K562 (cell line): Measurements from ENCODE around the gene NANS. TPM values are rescaled to one million over a fixed set of nuclear protein-coding genes. Genes with fewer than 3 reads are reported as not detected.

ENCODE experiments used
- EGR1 ChIP-seq: fragments of 450-650 bp; conservative IDR thresholded peaks from 2 replicates; pipeline ENCODE4 v1.6.1; 2017; ENCODE audit warnings: mild to moderate bottlenecking
- EP400 ChIP-seq: fragments of 450-650 bp; IDR thresholded peaks from 2 replicates; pipeline ENCODE4 v1.6.1; 2017; ENCODE audit warnings: antibody characterized with exemption, mild to moderate bottlenecking, moderate library complexity
- KLF16 ChIP-seq: IDR thresholded peaks from 2 replicates; pipeline ENCODE4 v1.6.1; 2016; ENCODE audit warnings: antibody characterized with exemption
- polyA plus RNA-seq, 8 experiments: library from polyadenylated mRNA; depleted of rRNA in 4 of 8; stranded (reverse) in 5 of 8; unstranded in 3 of 8; fragments of >200 nt; fragmentation: Nextera tagmentation in 2 of 8; fragmentation: Illumina TruSeq in 1 of 8; extraction: Ambion mirVana in 2 of 8; extraction: Trizol in 1 of 8; gene quantifications; 2 replicates each; pipeline versions ENCODE4 v1.2.1 to v1.2.3, GENCODE V29; 2011 to 2014; ENCODE audit warnings: inconsistent platforms in 1 of 8, missing spikeins in 1 of 8
- total RNA-seq, 7 experiments: library from RNA; depleted of rRNA in 6 of 7; stranded (reverse); fragments of >200 nt in 6 of 7; fragmentation: Illumina TruSeq in 2 of 7; extraction: Trizol in 2 of 7; gene quantifications; 2 replicates each; pipeline versions ENCODE4 v1.2.1 to v1.2.3, GENCODE V29; 2011 to 2021; ENCODE audit warnings: low replicate concordance in 1 of 7
- TF ChIP-seq, protein P1 (sequence below): fragments of 250-450 bp; sonication (Bioruptor Pico); IDR thresholded peaks from 2 replicates; pipeline ENCODE4 v1.4.0; 2020; ENCODE audit warnings: mild to moderate bottlenecking, moderate library complexity
- TF ChIP-seq, protein P2 (sequence below): fragments of 450-650 bp; conservative IDR thresholded peaks from 2 replicates; pipeline ENCODE4 v1.6.1; 2016; ENCODE audit warnings: missing genetic modification characterization, low read depth, mild to moderate bottlenecking, missing compliant biosample characterization, moderate library complexity
- TF ChIP-seq, protein P3 (sequence below): fragments of 250-450 bp; sonication (Bioruptor Pico); IDR thresholded peaks from 2 replicates; pipeline ENCODE4 v1.5.0; 2021; ENCODE audit warnings: mild to moderate bottlenecking, borderline replicate concordance

Gene NANS
- total and polyA plus RNA-seq, 9 of the 15 experiments (the other 6 are each of a cell fraction or from before 2014, with no cell fraction given) = 37.1 to 181 (median 137) TPM

DNA sequence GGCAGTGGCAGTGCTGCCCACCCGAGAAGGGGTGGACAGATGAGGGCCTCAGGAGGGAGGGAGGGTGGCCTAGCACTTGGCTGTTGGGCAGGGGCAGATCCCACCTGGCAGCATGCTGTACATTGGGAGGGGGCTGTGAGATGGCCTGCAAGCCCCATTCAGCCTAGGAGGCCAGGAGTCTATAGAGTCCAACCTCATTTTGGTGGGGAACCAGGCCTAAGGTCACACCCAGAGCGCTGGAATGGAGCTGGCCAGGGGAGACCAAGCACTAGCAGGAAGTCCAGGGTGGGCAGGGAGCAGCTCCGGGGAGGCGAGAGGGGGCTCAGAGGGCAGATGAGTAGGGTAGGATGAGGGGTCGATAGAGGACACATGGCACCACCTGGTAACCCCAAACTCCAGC is 39.6 kb downstream of the NANS start (continued):
- TF ChIP-seq, protein P1, sequence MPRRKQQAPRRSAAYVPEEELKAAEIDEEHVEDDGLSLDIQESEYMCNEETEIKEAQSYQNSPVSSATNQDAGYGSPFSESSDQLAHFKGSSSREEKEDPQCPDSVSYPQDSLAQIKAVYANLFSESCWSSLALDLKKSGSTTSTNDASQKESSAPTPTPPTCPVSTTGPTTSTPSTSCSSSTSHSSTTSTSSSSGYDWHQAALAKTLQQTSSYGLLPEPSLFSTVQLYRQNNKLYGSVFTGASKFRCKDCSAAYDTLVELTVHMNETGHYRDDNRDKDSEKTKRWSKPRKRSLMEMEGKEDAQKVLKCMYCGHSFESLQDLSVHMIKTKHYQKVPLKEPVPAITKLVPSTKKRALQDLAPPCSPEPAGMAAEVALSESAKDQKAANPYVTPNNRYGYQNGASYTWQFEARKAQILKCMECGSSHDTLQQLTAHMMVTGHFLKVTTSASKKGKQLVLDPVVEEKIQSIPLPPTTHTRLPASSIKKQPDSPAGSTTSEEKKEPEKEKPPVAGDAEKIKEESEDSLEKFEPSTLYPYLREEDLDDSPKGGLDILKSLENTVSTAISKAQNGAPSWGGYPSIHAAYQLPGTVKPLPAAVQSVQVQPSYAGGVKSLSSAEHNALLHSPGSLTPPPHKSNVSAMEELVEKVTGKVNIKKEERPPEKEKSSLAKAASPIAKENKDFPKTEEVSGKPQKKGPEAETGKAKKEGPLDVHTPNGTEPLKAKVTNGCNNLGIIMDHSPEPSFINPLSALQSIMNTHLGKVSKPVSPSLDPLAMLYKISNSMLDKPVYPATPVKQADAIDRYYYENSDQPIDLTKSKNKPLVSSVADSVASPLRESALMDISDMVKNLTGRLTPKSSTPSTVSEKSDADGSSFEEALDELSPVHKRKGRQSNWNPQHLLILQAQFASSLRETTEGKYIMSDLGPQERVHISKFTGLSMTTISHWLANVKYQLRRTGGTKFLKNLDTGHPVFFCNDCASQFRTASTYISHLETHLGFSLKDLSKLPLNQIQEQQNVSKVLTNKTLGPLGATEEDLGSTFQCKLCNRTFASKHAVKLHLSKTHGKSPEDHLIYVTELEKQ = no peak
- TF ChIP-seq, protein P2, sequence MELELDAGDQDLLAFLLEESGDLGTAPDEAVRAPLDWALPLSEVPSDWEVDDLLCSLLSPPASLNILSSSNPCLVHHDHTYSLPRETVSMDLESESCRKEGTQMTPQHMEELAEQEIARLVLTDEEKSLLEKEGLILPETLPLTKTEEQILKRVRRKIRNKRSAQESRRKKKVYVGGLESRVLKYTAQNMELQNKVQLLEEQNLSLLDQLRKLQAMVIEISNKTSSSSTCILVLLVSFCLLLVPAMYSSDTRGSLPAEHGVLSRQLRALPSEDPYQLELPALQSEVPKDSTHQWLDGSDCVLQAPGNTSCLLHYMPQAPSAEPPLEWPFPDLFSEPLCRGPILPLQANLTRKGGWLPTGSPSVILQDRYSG (tag) = no peak
- TF ChIP-seq EGR1 = no peak
- TF ChIP-seq EP400 = no peak
- TF ChIP-seq, protein P3, sequence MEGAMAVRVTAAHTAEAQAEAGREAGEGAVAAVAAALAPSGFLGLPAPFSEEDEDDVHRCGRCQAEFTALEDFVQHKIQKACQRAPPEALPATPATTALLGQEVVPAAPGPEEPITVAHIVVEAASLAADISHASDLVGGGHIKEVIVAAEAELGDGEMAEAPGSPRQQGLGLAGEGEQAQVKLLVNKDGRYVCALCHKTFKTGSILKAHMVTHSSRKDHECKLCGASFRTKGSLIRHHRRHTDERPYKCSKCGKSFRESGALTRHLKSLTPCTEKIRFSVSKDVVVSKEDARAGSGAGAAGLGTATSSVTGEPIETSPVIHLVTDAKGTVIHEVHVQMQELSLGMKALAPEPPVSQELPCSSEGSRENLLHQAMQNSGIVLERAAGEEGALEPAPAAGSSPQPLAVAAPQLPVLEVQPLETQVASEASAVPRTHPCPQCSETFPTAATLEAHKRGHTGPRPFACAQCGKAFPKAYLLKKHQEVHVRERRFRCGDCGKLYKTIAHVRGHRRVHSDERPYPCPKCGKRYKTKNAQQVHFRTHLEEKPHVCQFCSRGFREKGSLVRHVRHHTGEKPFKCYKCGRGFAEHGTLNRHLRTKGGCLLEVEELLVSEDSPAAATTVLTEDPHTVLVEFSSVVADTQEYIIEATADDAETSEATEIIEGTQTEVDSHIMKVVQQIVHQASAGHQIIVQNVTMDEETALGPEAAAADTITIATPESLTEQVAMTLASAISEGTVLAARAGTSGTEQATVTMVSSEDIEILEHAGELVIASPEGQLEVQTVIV (CRISPR knock-in tag) = no peak
- TF ChIP-seq KLF16 = no peak
